ENCODE measurements around the gene CENATAC.

CENATAC gene

GRCh38 chr11:118996926-118997626, 862 bp upstream of the CENATAC start:
- Histone ChIP-seq H3K4me1 (ENCODE audit: control insufficient read depth in 1 of 2, insufficient read depth in 2 of 2, low read length in 2 of 2) (peaks cover 4 to 9% of the 10 kb centered on the region in 2 experiments), H3K79me2 (ENCODE audit: control insufficient read depth, insufficient read depth, low read length, poor library complexity) (peaks cover 12% of the 10 kb centered on the region), H3K4me3 (ENCODE audit: low read depth, low read length) (peak overlapping the region; percentile 78), H4K91ac (ENCODE audit: low read depth, low read length) (peak overlapping the region; percentile 61), H3K14ac (ENCODE audit: low read length) (peak overlapping the region; percentile 10), H3K79me1 (ENCODE audit: low read length) (peaks cover 13% of the 10 kb centered on the region), H2AK5ac (ENCODE audit: low read length) (no peak overlapping the region), H3K27me3 (ENCODE audit: insufficient read depth, low read length) (no peaks in the 10 kb centered on the region), H3K27ac (ENCODE audit: low read depth, low read length) (no peak overlapping the region), H3K4me2 (ENCODE audit: low read length) (peak overlapping the region; percentile 72), H4K8ac (ENCODE audit: low read depth, low read length) (peak overlapping the region; percentile 51), H2BK12ac (ENCODE audit: low read length) (no peak overlapping the region), H3K9ac (ENCODE audit: low read length) (peak overlapping the region; percentile 33), H2BK5ac (ENCODE audit: low read depth, low read length, poor library complexity) (no peak overlapping the region), H3K4ac (ENCODE audit: low read depth, low read length) (peak overlapping the region; percentile 25), H3K23ac (ENCODE audit: low read length) (no peak overlapping the region), H3K18ac (ENCODE audit: low read length) (peak overlapping the region; percentile 50), H2AFZ (ENCODE audit: insufficient read depth, low read length, poor library complexity) (peak overlapping the region; percentile 71), H3K36me3 (ENCODE audit: control insufficient read depth in 1 of 2, insufficient read depth in 2 of 2, low read length in 2 of 2) (peaks cover 8 to 15% of the 10 kb centered on the region in 2 experiments), H4K12ac (ENCODE audit: low read depth, low read length) (peak overlapping the region; percentile 37), H2BK120ac (ENCODE audit: insufficient read depth, low read length, poor library complexity) (no peak overlapping the region), H3K9me3 (ENCODE audit: insufficient read depth, low read depth, low read length) (no peaks in the 10 kb centered on the region)
- DNase-seq: peak in 1 of 2 donors; percentile 28
- no CpG with 5 or more reads among the region's 22 CpGs for WGBS (ENCODE audit: extremely low coverage, insufficient coverage, insufficient read length)

GRCh38 chr11:118998388-118998717, 415 bp downstream of the CENATAC start:
- Histone ChIP-seq H4K12ac (ENCODE audit: low read depth, low read length) (peak overlapping the region; percentile 69), H3K4me1 (ENCODE audit: control insufficient read depth in 1 of 2, insufficient read depth in 2 of 2, low read length in 2 of 2) (peaks cover 4 to 9% of the 10 kb centered on the region in 2 experiments), H3K27ac (ENCODE audit: low read depth, low read length) (peak overlapping the region; percentile 91), H3K4me2 (ENCODE audit: low read length) (peak overlapping the region; percentile 72), H4K91ac (ENCODE audit: low read depth, low read length) (peak overlapping the region; percentile 80), H3K23ac (ENCODE audit: low read length) (no peak overlapping the region), H3K14ac (ENCODE audit: low read length) (peak overlapping the region; percentile 77), H3K27me3 (ENCODE audit: insufficient read depth, low read length) (no peaks in the 10 kb centered on the region), H3K4me3 (ENCODE audit: low read depth, low read length) (peak overlapping the region; percentile 98), H3K79me1 (ENCODE audit: low read length) (peaks cover 13% of the 10 kb centered on the region), H3K9me3 (ENCODE audit: insufficient read depth, low read depth, low read length) (no peaks in the 10 kb centered on the region), H2AFZ (ENCODE audit: insufficient read depth, low read length, poor library complexity) (peak overlapping the region; percentile 77), H2BK5ac (ENCODE audit: low read depth, low read length, poor library complexity) (peak overlapping the region; percentile 87), H3K18ac (ENCODE audit: low read length) (peak overlapping the region; percentile 83), H2BK12ac (ENCODE audit: low read length) (peak overlapping the region; percentile 27), H3K4ac (ENCODE audit: low read depth, low read length) (peak overlapping the region; percentile 78), H2AK5ac (ENCODE audit: low read length) (peak overlapping the region; percentile 57), H2BK120ac (ENCODE audit: insufficient read depth, low read length, poor library complexity) (peak overlapping the region; percentile 77), H3K79me2 (ENCODE audit: control insufficient read depth, insufficient read depth, low read length, poor library complexity) (peaks cover 12% of the 10 kb centered on the region), H3K9ac (ENCODE audit: low read length) (peak overlapping the region; percentile 42), H4K8ac (ENCODE audit: low read depth, low read length) (peak overlapping the region; percentile 89), H3K36me3 (ENCODE audit: control insufficient read depth in 1 of 2, insufficient read depth in 2 of 2, low read length in 2 of 2) (peaks cover 18 to 25% of the 10 kb centered on the region in 2 experiments)
- WGBS (ENCODE audit: extremely low coverage, insufficient coverage, insufficient read length): no CpG with 5 or more reads among the region's 19 CpGs
- DNase-seq: peak; percentile 15 to 44

GRCh38 chr11:118998822-118999221, 884 bp downstream of the CENATAC start:
- no peaks in the 10 kb centered on the region for H3K9me3 ChIP-seq (ENCODE audit: insufficient read depth, low read depth, low read length)
- peak overlapping the region; percentile 89 for H4K8ac ChIP-seq (ENCODE audit: low read depth, low read length)
- H3K4me3 ChIP-seq (ENCODE audit: low read depth, low read length): peak overlapping the region; percentile 98
- no peaks in the 10 kb centered on the region for H3K27me3 ChIP-seq (ENCODE audit: insufficient read depth, low read length)
- H3K36me3 ChIP-seq (ENCODE audit: control insufficient read depth in 1 of 2, insufficient read depth in 2 of 2, low read length in 2 of 2): peaks cover 18 to 25% of the 10 kb centered on the region in 2 experiments
- peak overlapping the region; percentile 77 for H2AFZ ChIP-seq (ENCODE audit: insufficient read depth, low read length, poor library complexity)
- H3K14ac ChIP-seq (ENCODE audit: low read length): peak overlapping the region; percentile 77
- H3K23ac ChIP-seq (ENCODE audit: low read length): no peak overlapping the region
- DNase-seq: peak; percentile 81 to 91
- H4K91ac ChIP-seq (ENCODE audit: low read depth, low read length): peak overlapping the region; percentile 80
- no CpG with 5 or more reads among the region's 6 CpGs for WGBS (ENCODE audit: extremely low coverage, insufficient coverage, insufficient read length)
- peaks cover 12% of the 10 kb centered on the region for H3K79me2 ChIP-seq (ENCODE audit: control insufficient read depth, insufficient read depth, low read length, poor library complexity)
- H3K18ac ChIP-seq (ENCODE audit: low read length): peak overlapping the region; percentile 83
- H3K9ac ChIP-seq (ENCODE audit: low read length): peak overlapping the region; percentile 42
- H2BK120ac ChIP-seq (ENCODE audit: insufficient read depth, low read length, poor library complexity): peak overlapping the region; percentile 77
- H2BK5ac ChIP-seq (ENCODE audit: low read depth, low read length, poor library complexity): peak overlapping the region; percentile 87
- H3K79me1 ChIP-seq (ENCODE audit: low read length): peaks cover 13% of the 10 kb centered on the region
- H4K12ac ChIP-seq (ENCODE audit: low read depth, low read length): peak overlapping the region; percentile 69
- H2BK12ac ChIP-seq (ENCODE audit: low read length): peak overlapping the region; percentile 27
- peak overlapping the region; percentile 78 for H3K4ac ChIP-seq (ENCODE audit: low read depth, low read length)
- peak overlapping the region; percentile 72 for H3K4me2 ChIP-seq (ENCODE audit: low read length)
- H3K27ac ChIP-seq (ENCODE audit: low read depth, low read length): peak overlapping the region; percentile 91
- H3K4me1 ChIP-seq (ENCODE audit: control insufficient read depth in 1 of 2, insufficient read depth in 2 of 2, low read length in 2 of 2): peaks cover 4 to 9% of the 10 kb centered on the region in 2 experiments
- H2AK5ac ChIP-seq (ENCODE audit: low read length): peak overlapping the region; percentile 57

GRCh38 chr11:119000906-119001305, 3.0 kb downstream of the CENATAC start:
- no peak overlapping the region for H4K91ac ChIP-seq (ENCODE audit: low read depth, low read length)
- peaks cover 30 to 37% of the 10 kb centered on the region in 2 experiments for H3K36me3 ChIP-seq (ENCODE audit: control insufficient read depth in 1 of 2, insufficient read depth in 2 of 2, low read length in 2 of 2)
- H2BK120ac ChIP-seq (ENCODE audit: insufficient read depth, low read length, poor library complexity): no peak overlapping the region
- H3K4ac ChIP-seq (ENCODE audit: low read depth, low read length): no peak overlapping the region
- DNase-seq: peak in 1 of 2 donors; percentile 16
- no peak overlapping the region for H2AK5ac ChIP-seq (ENCODE audit: low read length)
- no peaks in the 10 kb centered on the region for H3K27me3 ChIP-seq (ENCODE audit: insufficient read depth, low read length)
- no peak overlapping the region for H3K23ac ChIP-seq (ENCODE audit: low read length)
- peaks cover 12% of the 10 kb centered on the region for H3K79me2 ChIP-seq (ENCODE audit: control insufficient read depth, insufficient read depth, low read length, poor library complexity)
- H2BK5ac ChIP-seq (ENCODE audit: low read depth, low read length, poor library complexity): no peak overlapping the region
- no peak overlapping the region for H2BK12ac ChIP-seq (ENCODE audit: low read length)
- H3K4me1 ChIP-seq (ENCODE audit: control insufficient read depth in 1 of 2, insufficient read depth in 2 of 2, low read length in 2 of 2): peaks cover 4 to 9% of the 10 kb centered on the region in 2 experiments
- H3K79me1 ChIP-seq (ENCODE audit: low read length): peaks cover 13% of the 10 kb centered on the region
- no peaks in the 10 kb centered on the region for H3K9me3 ChIP-seq (ENCODE audit: insufficient read depth, low read depth, low read length)
- no CpG with 5 or more reads among the region's 1 CpG for WGBS (ENCODE audit: extremely low coverage, insufficient coverage, insufficient read length)
- H3K27ac ChIP-seq (ENCODE audit: low read depth, low read length): no peak overlapping the region
- no peak overlapping the region for H3K4me3 ChIP-seq (ENCODE audit: low read depth, low read length)
- no peak overlapping the region for H3K18ac ChIP-seq (ENCODE audit: low read length)
- H3K9ac ChIP-seq (ENCODE audit: low read length): no peak overlapping the region
- no peak overlapping the region for H4K12ac ChIP-seq (ENCODE audit: low read depth, low read length)
- H3K14ac ChIP-seq (ENCODE audit: low read length): no peak overlapping the region
- H2AFZ ChIP-seq (ENCODE audit: insufficient read depth, low read length, poor library complexity): no peak overlapping the region
- no peak overlapping the region for H4K8ac ChIP-seq (ENCODE audit: low read depth, low read length)
- no peak overlapping the region for H3K4me2 ChIP-seq (ENCODE audit: low read length)

Data from trophoblast cell (in vitro differentiated cells and primary cell).